ENCODE measurements around the gene CDCA5. TPM values are rescaled to one million over a fixed set of nuclear protein-coding genes. Genes with fewer than 3 reads are reported as not detected.
A peak's percentile ranks its signal among the peaks of the same experiment; 100 is the strongest.

CDCA5 gene
- total RNA-seq, 1 experiment from 2014 or later = 67.0 TPM

- ChIA-PET CTCF (interaction anchor here (0.6 to 1.2 kb wide), 3 partner anchors 18 to 1152 kb away, joined by 3 read pairs; no protein-coding TSS in a partner anchor), POLR2A (no interaction called here)
- Histone ChIP-seq H3K9me3 (no peaks in the 10 kb centered on the region), H3K27me3 (replicated peaks; ENCODE audit: control insufficient read depth, insufficient read depth, low read length) (no peaks in the 10 kb centered on the region), H3K36me3 (ENCODE audit: control insufficient read depth, insufficient read depth, low read length) (peaks cover 10% of the 10 kb centered on the region), H3K4me3 (ENCODE audit: low read depth, low read length) (no peak overlapping the region), H3K4me1 (0 out of 2 replicates have a peak, but pooled peaks cover 5% of the 10 kb centered on the region)
- Mint-ChIP-seq H3K9me3 (ENCODE audit: unreplicated experiment) (no peaks in the 10 kb centered on the region), H3K27me3 (ENCODE audit: insufficient read depth, unreplicated experiment) (no peaks in the 10 kb centered on the region), H3K4me3 (ENCODE audit: unreplicated experiment) (no peak overlapping the region), H3K27ac (ENCODE audit: unreplicated experiment) (no peak overlapping the region), H3K4me1 (ENCODE audit: low read depth, unreplicated experiment) (no peaks in the 10 kb centered on the region), H3K36me3 (ENCODE audit: insufficient read depth, unreplicated experiment) (peaks cover 74% of the 10 kb centered on the region)
- BruUV-seq (replicated peaks) = no TSS peak
- peak in 1 of 2 experiments; percentile 32 for DNase-seq
- intact Hi-C loops (cut with micrococcal nuclease; ENCODE audit: unreplicated experiment) = no loop called here
- TF ChIP-seq CTCF (IDR thresholded peaks at IDR 0.05; ENCODE audit: insufficient read depth in 1 of 2, low read depth in 1 of 2, low read length in 1 of 2, severe bottlenecking in 1 of 2, unreplicated experiment in 1 of 2) = no peak
Measured at GRCh38 chr11:65128182-65129145, 44.6 kb upstream of the CDCA5 start.

- H3K36me3 ChIP-seq (ENCODE audit: control insufficient read depth, insufficient read depth, low read length) = peaks cover 10% of the 10 kb centered on the region
- intact Hi-C loops (cut with micrococcal nuclease; ENCODE audit: unreplicated experiment) = no loop called here
- peaks cover 7% of the 10 kb centered on the region for H3K4me1 ChIP-seq
- BruUV-seq (replicated peaks) = no TSS peak
- H3K4me3 ChIP-seq (ENCODE audit: low read depth, low read length) = no peak overlapping the region
- H3K9me3 ChIP-seq = no peaks in the 10 kb centered on the region
- TF ChIP-seq CTCF (IDR thresholded peaks at IDR 0.05; ENCODE audit: insufficient read depth in 1 of 2, low read depth in 1 of 2, low read length in 1 of 2, severe bottlenecking in 1 of 2, unreplicated experiment in 1 of 2) = no peak
- Mint-ChIP-seq H3K27ac (ENCODE audit: unreplicated experiment) (no peak overlapping the region), H3K36me3 (ENCODE audit: insufficient read depth, unreplicated experiment) (peaks cover 70% of the 10 kb centered on the region), H3K27me3 (ENCODE audit: insufficient read depth, unreplicated experiment) (no peaks in the 10 kb centered on the region), H3K4me1 (ENCODE audit: low read depth, unreplicated experiment) (no peaks in the 10 kb centered on the region), H3K9me3 (ENCODE audit: unreplicated experiment) (no peaks in the 10 kb centered on the region), H3K4me3 (ENCODE audit: unreplicated experiment) (no peak overlapping the region)
- no peaks in the 10 kb centered on the region for H3K27me3 ChIP-seq (replicated peaks; ENCODE audit: control insufficient read depth, insufficient read depth, low read length)
- no peak for DNase-seq
- ChIA-PET POLR2A (no interaction called here), CTCF (interaction anchor here (0.6 to 0.8 kb wide), 2 partner anchors 527 to 1153 kb away, joined by 3 read pairs; no protein-coding TSS in a partner anchor)
Measured at GRCh38 chr11:65127473-65128181, 43.8 kb upstream of the CDCA5 start.

GRCh38 chr11:65126624-65127274, 42.9 kb upstream of the CDCA5 start:
- TF ChIP-seq CTCF (IDR thresholded peaks at IDR 0.05; ENCODE audit: insufficient read depth in 1 of 2, low read depth in 1 of 2, low read length in 1 of 2, severe bottlenecking in 1 of 2, unreplicated experiment in 1 of 2) = no peak
- no peaks in the 10 kb centered on the region for H3K4me1 Mint-ChIP-seq (ENCODE audit: low read depth, unreplicated experiment)
- peaks cover 9% of the 10 kb centered on the region for H3K36me3 ChIP-seq (ENCODE audit: control insufficient read depth, insufficient read depth, low read length)
- H3K27me3 Mint-ChIP-seq (ENCODE audit: insufficient read depth, unreplicated experiment) = no peaks in the 10 kb centered on the region
- no peak overlapping the region for H3K4me3 ChIP-seq (ENCODE audit: low read depth, low read length)
- POLR2A ChIA-PET = no interaction called here
- no peak overlapping the region for H3K27ac Mint-ChIP-seq (ENCODE audit: unreplicated experiment)
- CTCF ChIA-PET = no interaction called here
- H3K9me3 Mint-ChIP-seq (ENCODE audit: unreplicated experiment) = no peaks in the 10 kb centered on the region
- H3K4me1 ChIP-seq = peaks cover 7% of the 10 kb centered on the region
- H3K9me3 ChIP-seq = no peaks in the 10 kb centered on the region
- peaks cover 75% of the 10 kb centered on the region for H3K36me3 Mint-ChIP-seq (ENCODE audit: insufficient read depth, unreplicated experiment)
- BruUV-seq (replicated peaks) = no TSS peak
- intact Hi-C loops (cut with micrococcal nuclease; ENCODE audit: unreplicated experiment) = no loop called here
- DNase-seq = no peak
- no peak overlapping the region for H3K4me3 Mint-ChIP-seq (ENCODE audit: unreplicated experiment)
- H3K27me3 ChIP-seq (replicated peaks; ENCODE audit: control insufficient read depth, insufficient read depth, low read length) = no peaks in the 10 kb centered on the region
